Nephron progenitor cell (in vitro differentiated cells): ENCODE data around the gene PTPDC1.
"Not testable (repeated sequence)": the region's sequence is repeated elsewhere in the genome, so short reads cannot be mapped to it uniquely, and the experiment has no call there.

Experiments
- DNase-seq: peaks from one replicate; pipeline ENCODE4 v3.0.0; 2021
- H3K27ac Mint-ChIP-seq: 2 replicates; pipeline ENCODE4 v1.8.0; 2021; ENCODE audit warnings: mild to moderate bottlenecking, moderate library complexity, mixed read lengths
- H3K27me3 Mint-ChIP-seq: 2 replicates; pipeline ENCODE4 v1.8.0; 2021; ENCODE audit warnings: mild to moderate bottlenecking, low read depth, mixed read lengths; ENCODE audit not compliant: poor library complexity
- H3K36me3 Mint-ChIP-seq: 2 replicates; pipeline ENCODE4 v1.8.0; 2021; ENCODE audit warnings: low read depth, mixed read lengths
- H3K4me1 Mint-ChIP-seq: 2 replicates; pipeline ENCODE4 v1.8.0; 2021; ENCODE audit warnings: mixed read lengths
- H3K4me3 Mint-ChIP-seq: 2 replicates; pipeline ENCODE4 v1.8.0; 2021; ENCODE audit warnings: mild to moderate bottlenecking, moderate library complexity, mixed read lengths
- H3K9me3 Mint-ChIP-seq: 2 replicates; pipeline ENCODE4 v1.8.0; 2021; ENCODE audit warnings: mild to moderate bottlenecking, moderate library complexity, mixed read lengths
- CTCF ChIP-seq: fragments of 200-600 bp; sonication (generic); IDR thresholded peaks from 2 replicates; pipeline ENCODE4 v1.5.0; 2021; ENCODE audit warnings: antibody characterized with exemption

The PTPDC1 gene

GRCh38 chr9:94082956-94083355 is 1.3 kb upstream of the PTPDC1 start:
- TF ChIP-seq CTCF: no peak
- H3K27ac Mint-ChIP-seq: no peak overlapping the region
- peaks cover under 1% of the 10 kb centered on the region for H3K27me3 Mint-ChIP-seq
- peaks cover 29% of the 10 kb centered on the region for H3K36me3 Mint-ChIP-seq
- peaks cover 39% of the 10 kb centered on the region for H3K4me1 Mint-ChIP-seq
- no peak for DNase-seq
- no peaks in the 10 kb centered on the region for H3K9me3 Mint-ChIP-seq
- no peak overlapping the region for H3K4me3 Mint-ChIP-seq

DNA sequence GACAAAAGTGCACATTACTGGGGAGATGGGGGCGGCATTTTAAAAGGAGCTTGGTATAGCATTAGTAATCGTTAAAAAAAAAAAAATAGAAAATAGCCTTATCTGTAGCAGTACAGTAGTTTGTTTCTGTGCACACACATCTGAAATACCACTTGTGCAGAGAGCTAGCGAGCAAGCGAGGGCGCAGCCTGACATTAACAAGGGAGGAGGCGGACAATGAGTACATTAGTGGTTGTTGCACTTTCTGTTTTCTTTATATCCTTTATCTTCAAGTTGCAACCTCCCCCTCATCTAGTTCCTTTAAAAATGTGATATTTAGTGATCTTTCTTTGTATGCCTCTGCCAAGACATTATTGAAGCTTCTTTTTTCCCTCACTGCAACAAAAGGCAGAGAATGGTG is 880 bp upstream of the PTPDC1 start:
- no peak for TF ChIP-seq CTCF
- Mint-ChIP-seq H3K9me3 (no peaks in the 10 kb centered on the region), H3K27ac (no peak overlapping the region), H3K36me3 (peaks cover 31% of the 10 kb centered on the region), H3K27me3 (no peaks in the 10 kb centered on the region), H3K4me1 (peaks cover 39% of the 10 kb centered on the region), H3K4me3 (no peak overlapping the region)
- no peak for DNase-seq

DNA sequence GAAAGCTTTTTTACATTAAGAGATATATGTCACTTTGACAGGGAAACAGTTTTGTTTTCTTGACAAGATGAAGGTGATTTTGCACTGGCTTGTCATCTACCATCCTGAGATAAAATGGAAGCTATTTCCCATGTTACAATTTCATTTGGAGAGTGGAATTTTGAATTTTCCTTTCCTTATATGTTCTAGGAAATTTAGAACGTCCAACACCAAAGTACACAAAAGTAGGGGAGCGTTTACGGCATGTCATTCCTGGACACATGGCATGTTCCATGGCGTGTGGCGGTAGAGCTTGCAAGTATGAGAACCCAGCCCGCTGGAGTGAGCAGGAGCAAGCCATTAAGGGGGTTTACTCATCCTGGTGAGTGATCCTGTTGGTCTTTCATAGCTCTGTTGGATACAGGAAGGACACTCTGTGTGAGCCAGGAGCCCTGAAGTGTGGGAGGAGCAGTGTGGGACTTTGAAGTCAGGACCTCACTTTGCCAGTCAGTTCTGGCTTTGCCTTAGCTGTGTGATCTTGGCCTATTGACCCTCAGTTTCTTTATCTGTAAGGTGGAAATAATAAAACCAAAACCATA is 887 bp downstream of the PTPDC1 start:
- Mint-ChIP-seq H3K4me1 (peaks cover 39% of the 10 kb centered on the region), H3K27ac (no peak overlapping the region)
- peak; percentile 11 for DNase-seq

DNA sequence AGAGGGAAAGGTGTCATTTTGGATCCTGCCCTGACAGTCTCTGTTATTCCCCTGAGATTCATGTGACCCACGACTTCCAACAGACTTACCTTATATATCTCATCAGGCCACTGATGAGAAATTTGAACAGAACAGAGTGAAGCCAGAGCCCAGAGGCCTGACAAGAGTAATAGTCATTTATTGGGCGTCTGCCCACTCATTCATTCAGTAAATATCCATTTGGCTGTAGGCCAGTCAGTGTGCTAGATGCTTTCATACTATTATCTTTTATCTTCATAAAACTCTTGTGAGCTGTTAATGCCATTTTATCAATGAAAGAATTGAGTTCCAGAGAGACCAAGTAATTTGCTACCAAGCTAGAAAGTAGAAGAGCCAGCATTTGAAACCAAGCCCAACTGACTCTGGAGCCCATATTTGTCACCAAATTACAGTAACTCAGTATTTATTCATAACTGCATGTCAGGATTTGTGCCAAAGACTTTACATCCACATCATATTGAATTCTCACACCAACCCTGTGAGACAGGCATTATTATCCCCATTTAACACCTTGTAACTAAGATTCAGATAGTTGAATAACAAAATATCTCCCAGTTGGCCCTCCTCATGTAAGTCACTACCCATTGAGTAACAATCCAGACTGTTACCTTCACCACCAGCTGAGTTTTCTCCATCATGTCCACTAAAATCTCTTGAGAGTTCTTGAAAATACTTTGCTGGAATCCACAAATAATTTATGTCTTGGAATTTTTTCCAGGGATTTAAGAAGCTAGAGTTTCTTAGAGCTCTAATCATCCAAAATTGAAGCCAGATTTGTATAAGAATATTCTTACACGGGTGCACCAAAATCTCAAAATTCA is 2.5 kb downstream of the PTPDC1 start:
- H3K27ac Mint-ChIP-seq: no peak overlapping the region
- peaks cover 35% of the 10 kb centered on the region for H3K4me1 Mint-ChIP-seq
- TF ChIP-seq CTCF: no peak
- DNase-seq: no peak
- H3K36me3 Mint-ChIP-seq: peaks cover 19% of the 10 kb centered on the region
- H3K27me3 Mint-ChIP-seq: no peaks in the 10 kb centered on the region
- peaks cover 3% of the 10 kb centered on the region for H3K9me3 Mint-ChIP-seq
- H3K4me3 Mint-ChIP-seq: no peak overlapping the region

More for the DNA sequence above, 887 bp downstream of the PTPDC1 start:
- TF ChIP-seq CTCF: no peak
- peaks cover 18% of the 10 kb centered on the region for H3K36me3 Mint-ChIP-seq
- H3K4me3 Mint-ChIP-seq: no peak overlapping the region
- no peaks in the 10 kb centered on the region for H3K27me3 Mint-ChIP-seq
- H3K9me3 Mint-ChIP-seq: no peaks in the 10 kb centered on the region

DNA sequence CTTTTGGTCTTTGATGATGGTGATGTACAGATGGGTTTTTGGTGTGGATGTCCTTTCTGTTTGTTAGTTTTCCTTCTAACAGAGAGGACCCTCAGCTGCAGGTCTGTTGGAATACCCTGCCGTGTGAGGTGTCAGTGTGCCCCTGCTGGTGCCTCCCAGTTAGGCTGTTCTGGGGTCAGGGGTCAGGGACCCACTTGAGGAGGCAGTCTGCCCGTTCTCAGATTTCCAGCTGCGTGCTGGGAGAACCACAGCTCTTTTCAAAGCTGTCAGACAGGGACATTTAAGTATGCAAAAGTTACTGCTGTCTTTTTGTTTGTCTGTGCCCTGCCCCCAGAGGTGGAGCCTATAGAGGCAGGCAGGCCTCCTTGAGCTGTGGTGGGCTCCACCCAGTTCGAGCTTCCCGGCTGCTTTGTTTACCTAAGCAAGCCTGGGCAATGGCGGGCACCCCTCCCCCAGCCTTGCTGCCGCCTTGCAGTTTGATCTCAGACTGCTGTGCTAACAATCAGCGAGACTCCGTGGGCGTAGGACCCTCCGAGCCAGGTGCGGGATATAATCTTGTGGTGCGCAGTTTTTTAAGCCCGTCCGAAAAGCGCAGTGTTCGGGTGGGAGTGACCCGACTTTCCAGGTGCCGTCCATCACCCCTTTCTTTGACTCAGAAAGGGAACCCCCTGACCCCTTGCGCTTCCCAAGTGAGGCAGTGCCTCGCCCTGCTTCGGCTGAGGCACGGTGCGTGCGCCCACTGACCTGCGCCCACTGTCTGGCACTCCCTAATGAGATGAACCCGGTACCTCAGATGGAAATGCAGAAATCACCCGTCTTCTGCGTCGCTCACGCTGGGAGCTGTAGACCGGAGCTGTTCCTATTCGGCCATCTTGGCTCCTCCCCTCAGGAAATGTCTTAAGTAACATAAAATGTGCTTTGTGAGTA is 10.2 kb downstream of the PTPDC1 start:
- peak; percentile 33 for DNase-seq
- H3K4me3 Mint-ChIP-seq: peak overlapping the region; percentile 18
- peaks cover 18% of the 10 kb centered on the region for H3K9me3 Mint-ChIP-seq
- H3K4me1 Mint-ChIP-seq: peaks cover 18% of the 10 kb centered on the region
- H3K36me3 Mint-ChIP-seq: peaks cover 33% of the 10 kb centered on the region
- H3K27ac Mint-ChIP-seq: peak overlapping the region; percentile 8
- not testable (repeated sequence) for H3K27me3 Mint-ChIP-seq
